HCT116 (cell line): ENCODE measurements around the gene NCOA1.

Source experiments
- CEBPB ChIP-seq: IDR thresholded peaks from 2 replicates; pipeline ENCODE4 v1.6.1; 2012; ENCODE audit warnings: low read depth
- CTCF ChIP-seq, 3 experiments: fragments of 200-600 bp in 1 of 3; sonication (generic) in 1 of 3; IDR thresholded peaks in 2 of 3; conservative IDR thresholded peaks in 1 of 3; 2 replicates each; pipeline ENCODE4 v1.5.1; 2012 to 2017; ENCODE audit warnings: low read depth in 2 of 3, low read length in 2 of 3, antibody characterized with exemption in 1 of 3, borderline replicate concordance in 1 of 3, control low read depth in 1 of 3, mild to moderate bottlenecking in 1 of 3, mixed read lengths in 1 of 3, mixed run types in 1 of 3, moderate library complexity in 1 of 3; ENCODE audit not compliant: insufficient read depth in 1 of 3
- POLR2A ChIP-seq: IDR thresholded peaks from 2 replicates; pipeline ENCODE4 v1.7.0; 2011; ENCODE audit warnings: borderline replicate concordance; ENCODE audit not compliant: insufficient read depth, insufficient read length; ENCODE audit errors: extremely low read depth
- POLR2AphosphoS5 ChIP-seq: IDR thresholded peaks from 2 replicates; pipeline ENCODE4 v1.6.1; 2011; ENCODE audit warnings: mild to moderate bottlenecking, low read depth, low read length, moderate library complexity
- RAD21 ChIP-seq: IDR thresholded peaks from 2 replicates; pipeline ENCODE4 v1.6.1; 2012; ENCODE audit warnings: low read depth, mild to moderate bottlenecking
- REST ChIP-seq: IDR thresholded peaks from 2 replicates; pipeline ENCODE4 v1.6.1; 2012; ENCODE audit warnings: low read depth
- TCF7L2 ChIP-seq: IDR thresholded peaks from 2 replicates; pipeline ENCODE4 v1.7.0; 2011; ENCODE audit warnings: borderline replicate concordance, inconsistent platforms; ENCODE audit not compliant: insufficient read depth, insufficient read length; ENCODE audit errors: extremely low read depth
- YY1 ChIP-seq: IDR thresholded peaks from 2 replicates; pipeline ENCODE4 v1.6.1; 2011; ENCODE audit warnings: low read length, low read depth, moderate library complexity, mild to moderate bottlenecking; ENCODE audit not compliant: insufficient replicate concordance; ENCODE audit errors: extremely low read depth
- ZBTB33 ChIP-seq: IDR thresholded peaks from 2 replicates; pipeline ENCODE4 v1.6.1; 2011; ENCODE audit warnings: mild to moderate bottlenecking, low read length, moderate library complexity; ENCODE audit not compliant: insufficient replicate concordance; ENCODE audit errors: extremely low read depth
- ZNF274 ChIP-seq: fragments of 200-500 bp; sonication (Bioruptor generic); IDR thresholded peaks from 2 replicates; pipeline ENCODE4 v1.6.1; 2014; ENCODE audit warnings: mild to moderate bottlenecking, low read depth, low read length, inconsistent platforms

- TF ChIP-seq ZBTB33 (no peak), REST (no peak), CTCF (IDR thresholded peaks at IDR 0.05 in 2 of 3, conservative IDR thresholded peaks at IDR 0.05 in 1 of 3; ENCODE audit: borderline replicate concordance in 1 of 3, insufficient read depth in 1 of 3, low read depth in 2 of 3, low read length in 2 of 3) (no peak), POLR2A (no peak), TCF7L2 (no peak), POLR2AphosphoS5 (no peak), CEBPB (no peak), YY1 (no peak), ZNF274 (no peak), RAD21 (no peak)
Observed at GRCh38 chr2:24766609-24767008, 275.6 kb downstream of the NCOA1 start.
